ENCODE measurements around the gene ATOH8.
A peak's percentile ranks its signal among the peaks of the same experiment; 100 is the strongest.

The ATOH8 gene

DNA sequence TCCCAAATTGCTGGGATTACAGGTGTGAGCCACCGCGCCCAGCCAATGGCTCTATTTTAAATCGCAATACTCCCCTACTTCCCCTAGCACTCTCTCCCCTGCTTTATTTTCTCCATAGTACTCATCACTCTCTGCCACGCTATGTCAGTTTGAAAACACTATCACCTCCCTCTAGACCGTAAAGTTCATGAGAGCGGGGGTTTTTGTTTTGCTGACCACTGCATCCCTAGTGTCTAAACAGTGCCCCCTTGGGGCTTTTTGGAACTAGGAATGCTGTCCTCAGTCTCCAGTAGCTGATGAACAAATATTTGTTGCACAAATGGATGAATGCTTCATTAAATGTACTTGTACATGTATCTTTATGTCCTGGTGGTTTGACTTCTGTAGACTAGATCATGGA, 44.1 kb downstream of the ATOH8 start:
- Histone ChIP-seq H3K27me3 (ENCODE audit: insufficient read depth, low read length) (peaks cover 16% of the 10 kb centered on the region), H4K20me1 (ENCODE audit: insufficient read depth, low read length) (no peaks in the 10 kb centered on the region), H3K4me3 (ENCODE audit: low read depth, low read length, poor library complexity, severe bottlenecking) (no peak overlapping the region), H3K9me2 (ENCODE audit: low read depth, low read length) (no peaks in the 10 kb centered on the region), H3K36me3 (ENCODE audit: insufficient read depth, low read length) (no peaks in the 10 kb centered on the region), H3K4me2 (ENCODE audit: low read length) (no peak overlapping the region), H3K79me2 (ENCODE audit: insufficient read depth, low read length) (no peaks in the 10 kb centered on the region), H3F3A (ENCODE audit: insufficient read depth, low read length) (no peaks in the 10 kb centered on the region), H3K9me3 (ENCODE audit: low read length) (no peaks in the 10 kb centered on the region), H3K9ac (ENCODE audit: low read length) (no peak overlapping the region), H3K27ac (ENCODE audit: low read depth, low read length, poor library complexity, severe bottlenecking) (no peak overlapping the region), H2AFZ (ENCODE audit: low read length) (no peak overlapping the region), H3K4me1 (ENCODE audit: insufficient read depth, low read length, severe bottlenecking) (no peaks in the 10 kb centered on the region)
- TF ChIP-seq, protein P1, sequence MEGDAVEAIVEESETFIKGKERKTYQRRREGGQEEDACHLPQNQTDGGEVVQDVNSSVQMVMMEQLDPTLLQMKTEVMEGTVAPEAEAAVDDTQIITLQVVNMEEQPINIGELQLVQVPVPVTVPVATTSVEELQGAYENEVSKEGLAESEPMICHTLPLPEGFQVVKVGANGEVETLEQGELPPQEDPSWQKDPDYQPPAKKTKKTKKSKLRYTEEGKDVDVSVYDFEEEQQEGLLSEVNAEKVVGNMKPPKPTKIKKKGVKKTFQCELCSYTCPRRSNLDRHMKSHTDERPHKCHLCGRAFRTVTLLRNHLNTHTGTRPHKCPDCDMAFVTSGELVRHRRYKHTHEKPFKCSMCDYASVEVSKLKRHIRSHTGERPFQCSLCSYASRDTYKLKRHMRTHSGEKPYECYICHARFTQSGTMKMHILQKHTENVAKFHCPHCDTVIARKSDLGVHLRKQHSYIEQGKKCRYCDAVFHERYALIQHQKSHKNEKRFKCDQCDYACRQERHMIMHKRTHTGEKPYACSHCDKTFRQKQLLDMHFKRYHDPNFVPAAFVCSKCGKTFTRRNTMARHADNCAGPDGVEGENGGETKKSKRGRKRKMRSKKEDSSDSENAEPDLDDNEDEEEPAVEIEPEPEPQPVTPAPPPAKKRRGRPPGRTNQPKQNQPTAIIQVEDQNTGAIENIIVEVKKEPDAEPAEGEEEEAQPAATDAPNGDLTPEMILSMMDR (IDR thresholded peaks at IDR 0.05; ENCODE audit: low read length), result peak; percentile 21; the same call in 1 of the 2 replicates
- no peak for TF ChIP-seq EZH2 (IDR thresholded peaks at IDR 0.05; ENCODE audit: borderline replicate concordance, low read length)

DNA sequence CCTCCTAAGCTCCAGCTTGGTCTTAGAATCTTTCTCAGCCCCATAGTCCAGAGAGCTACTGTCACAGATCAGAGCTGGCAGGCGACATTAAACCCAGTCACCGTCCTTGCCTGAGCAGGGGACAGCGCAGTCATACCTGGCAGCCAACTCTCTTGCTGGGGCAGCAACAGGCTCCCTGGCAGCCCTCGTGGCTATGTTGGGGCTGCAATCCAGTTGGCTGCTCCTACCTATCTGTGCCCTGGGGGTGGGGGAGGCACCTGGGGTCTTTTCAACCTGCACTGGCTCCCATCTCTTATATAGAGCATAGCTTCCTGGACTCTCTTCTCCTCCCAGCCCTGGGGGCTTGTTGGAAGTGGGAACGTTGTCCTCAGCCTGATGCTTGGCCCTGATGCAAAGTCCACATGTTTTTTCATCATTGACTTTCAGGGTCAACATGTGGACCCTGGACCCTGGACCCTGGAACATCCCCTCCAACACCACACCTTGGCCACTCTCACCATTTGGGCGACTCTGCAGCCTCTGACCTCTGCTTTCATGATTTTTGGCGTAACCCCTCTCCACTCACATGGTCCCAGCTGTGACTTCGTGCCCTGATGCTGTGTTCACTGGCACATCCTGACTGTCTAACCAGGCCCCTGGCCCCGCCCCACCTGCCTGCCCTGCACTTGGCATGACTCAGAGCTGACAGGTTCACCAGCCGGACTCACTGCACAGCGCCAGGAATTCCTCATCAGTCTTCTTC, 45.6 kb downstream of the ATOH8 start:
- H3K9me3 ChIP-seq (ENCODE audit: low read length), result no peaks in the 10 kb centered on the region
- TF ChIP-seq, protein P1 (IDR thresholded peaks at IDR 0.05; ENCODE audit: low read length), result no peak
- no peak for TF ChIP-seq EZH2 (IDR thresholded peaks at IDR 0.05; ENCODE audit: borderline replicate concordance, low read length)

DNA sequence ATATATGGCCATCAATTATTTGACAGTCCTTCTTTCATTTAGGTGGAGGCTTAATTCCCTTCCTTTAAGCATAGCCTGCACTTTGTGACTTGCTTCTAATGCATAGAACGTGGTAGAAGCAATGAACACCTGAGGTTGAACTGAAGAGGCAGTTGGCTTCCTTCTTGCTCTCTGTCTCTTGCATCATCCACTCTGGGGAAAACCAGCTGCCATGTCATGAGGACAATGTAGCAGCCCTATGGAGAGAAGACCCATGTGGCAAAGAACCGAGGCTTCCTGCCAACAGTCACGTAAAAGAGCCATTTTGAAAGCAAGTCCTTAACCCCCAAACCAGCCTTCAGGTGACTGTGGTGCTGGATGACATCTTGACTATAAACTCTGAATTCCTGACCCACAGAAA, 46.8 kb downstream of the ATOH8 start:
- Histone ChIP-seq H3K9me2 (ENCODE audit: low read depth, low read length) (no peaks in the 10 kb centered on the region), H3K79me2 (ENCODE audit: insufficient read depth, low read length) (no peaks in the 10 kb centered on the region), H3K27ac (ENCODE audit: low read depth, low read length, poor library complexity, severe bottlenecking) (no peak overlapping the region), H3K36me3 (ENCODE audit: insufficient read depth, low read length) (no peaks in the 10 kb centered on the region), H3F3A (ENCODE audit: insufficient read depth, low read length) (no peaks in the 10 kb centered on the region), H3K4me1 (ENCODE audit: insufficient read depth, low read length, severe bottlenecking) (no peaks in the 10 kb centered on the region), H3K4me2 (ENCODE audit: low read length) (no peak overlapping the region), H2AFZ (ENCODE audit: low read length) (no peak overlapping the region), H3K9me3 (ENCODE audit: low read length) (no peaks in the 10 kb centered on the region), H3K4me3 (ENCODE audit: low read depth, low read length, poor library complexity, severe bottlenecking) (no peak overlapping the region), H3K9ac (ENCODE audit: low read length) (no peak overlapping the region), H4K20me1 (ENCODE audit: insufficient read depth, low read length) (no peaks in the 10 kb centered on the region), H3K27me3 (ENCODE audit: insufficient read depth, low read length) (peaks cover 11% of the 10 kb centered on the region; the same call in 1 of the 2 replicates)
- TF ChIP-seq, protein P1 (IDR thresholded peaks at IDR 0.05; ENCODE audit: low read length), result no peak

More for the DNA sequence above, 45.6 kb downstream of the ATOH8 start:
- no peak overlapping the region for H2AFZ ChIP-seq (ENCODE audit: low read length)
- no peak overlapping the region for H3K4me2 ChIP-seq (ENCODE audit: low read length)
- H3K9me2 ChIP-seq (ENCODE audit: low read depth, low read length), result no peaks in the 10 kb centered on the region
- H3K4me3 ChIP-seq (ENCODE audit: low read depth, low read length, poor library complexity, severe bottlenecking), result no peak overlapping the region
- no peak overlapping the region for H3K9ac ChIP-seq (ENCODE audit: low read length)
- no peaks in the 10 kb centered on the region for H3F3A ChIP-seq (ENCODE audit: insufficient read depth, low read length)
- no peaks in the 10 kb centered on the region for H4K20me1 ChIP-seq (ENCODE audit: insufficient read depth, low read length)
- H3K27me3 ChIP-seq (ENCODE audit: insufficient read depth, low read length), result peaks cover 11% of the 10 kb centered on the region; the same call in 1 of the 2 replicates
- no peaks in the 10 kb centered on the region for H3K79me2 ChIP-seq (ENCODE audit: insufficient read depth, low read length)
- H3K36me3 ChIP-seq (ENCODE audit: insufficient read depth, low read length), result no peaks in the 10 kb centered on the region
- no peaks in the 10 kb centered on the region for H3K4me1 ChIP-seq (ENCODE audit: insufficient read depth, low read length, severe bottlenecking)
- H3K27ac ChIP-seq (ENCODE audit: low read depth, low read length, poor library complexity, severe bottlenecking), result no peak overlapping the region

Data from OCI-LY1 (cell line).